NB4 (cell line): ENCODE results near the gene SYNE1.

ENCODE experiments used
- DNase-seq: peaks from one replicate; pipeline ENCODE4 v3.0.0; 2010; ENCODE audit warnings: low read depth
- H3K4me3 ChIP-seq: one replicate; pipeline ENCODE4 v1.5.1; 2011; ENCODE audit warnings: mild to moderate bottlenecking, low read depth, low read length, moderate library complexity
- CTCF ChIP-seq: IDR thresholded peaks from one replicate; pipeline ENCODE4 v1.5.1; 2012; ENCODE audit warnings: low read depth, low read length
- MAX ChIP-seq: IDR thresholded peaks from 2 replicates; pipeline ENCODE4 v1.6.1; 2011; ENCODE audit warnings: low read depth, low read length
- MYC ChIP-seq: IDR thresholded peaks from 2 replicates; pipeline ENCODE4 v1.6.1; 2011; ENCODE audit warnings: low read depth, low read length
- POLR2A ChIP-seq: IDR thresholded peaks from 2 replicates; pipeline ENCODE4 v1.6.1; 2011; ENCODE audit warnings: mild to moderate bottlenecking; ENCODE audit not compliant: insufficient read length; ENCODE audit errors: extremely low read depth

SYNE1 gene

GRCh38 chr6:152167641-152168603 lies 469.2 kb downstream of the SYNE1 start:
- H3K4me3 ChIP-seq = no peak overlapping the region
- TF ChIP-seq MYC (no peak), POLR2A (no peak), MAX (no peak), CTCF (no peak)
- DNase-seq = no peak

- TF ChIP-seq CTCF (no peak), POLR2A (no peak), MYC (no peak), MAX (no peak)
- DNase-seq = no peak
- no peak overlapping the region for H3K4me3 ChIP-seq
Measured at GRCh38 chr6:152166897-152167296, 470.3 kb downstream of the SYNE1 start.

GRCh38 chr6:152166497-152166896 lies 470.7 kb downstream of the SYNE1 start:
- TF ChIP-seq CTCF (no peak), MAX (no peak), POLR2A (no peak), MYC (no peak)
- no peak overlapping the region for H3K4me3 ChIP-seq
- DNase-seq = no peak

DNA sequence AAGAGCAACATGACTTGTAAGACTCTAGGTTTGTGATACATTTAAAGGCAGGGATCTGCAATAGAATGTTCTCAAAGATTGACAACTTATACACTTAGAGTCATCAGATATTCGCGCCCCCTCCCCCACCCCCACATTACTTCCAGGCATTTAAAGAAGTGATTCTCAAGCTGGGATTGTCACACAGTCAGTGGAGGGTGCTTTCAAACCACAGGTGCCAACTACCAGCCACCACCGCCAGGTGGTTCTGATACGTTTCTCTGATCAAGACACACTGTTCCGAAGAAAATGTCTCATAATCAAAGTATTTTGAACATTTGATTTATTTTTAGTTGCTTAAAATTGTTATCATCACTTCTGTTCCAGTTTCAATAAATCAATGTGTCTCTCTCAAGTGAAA lies 472.2 kb downstream of the SYNE1 start:
- no peak for DNase-seq
- H3K4me3 ChIP-seq = no peak overlapping the region
- TF ChIP-seq CTCF (no peak), POLR2A (no peak)

DNA sequence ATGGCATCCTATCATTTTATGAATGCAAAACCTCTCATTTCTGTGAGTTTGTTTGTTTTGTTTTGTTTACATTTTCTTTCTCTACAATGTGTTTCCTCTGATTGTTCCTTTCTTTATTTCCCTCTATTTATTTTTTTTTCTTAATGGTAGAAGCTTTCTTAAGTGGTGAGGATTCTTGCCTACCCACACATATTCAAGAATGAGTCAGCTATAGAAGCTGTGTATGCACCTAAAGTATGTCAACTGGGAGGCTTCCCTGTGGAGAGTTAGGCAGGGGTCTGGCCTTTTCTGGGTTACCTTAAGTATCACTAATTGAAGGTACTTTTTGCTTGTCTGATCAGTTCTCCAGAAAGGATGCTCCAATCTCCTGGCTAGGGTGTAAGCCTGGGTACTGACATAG lies 475.7 kb downstream of the SYNE1 start:
- TF ChIP-seq MAX (no peak), POLR2A (no peak), MYC (no peak), CTCF (no peak)
- no peak overlapping the region for H3K4me3 ChIP-seq
- DNase-seq = no peak

DNA sequence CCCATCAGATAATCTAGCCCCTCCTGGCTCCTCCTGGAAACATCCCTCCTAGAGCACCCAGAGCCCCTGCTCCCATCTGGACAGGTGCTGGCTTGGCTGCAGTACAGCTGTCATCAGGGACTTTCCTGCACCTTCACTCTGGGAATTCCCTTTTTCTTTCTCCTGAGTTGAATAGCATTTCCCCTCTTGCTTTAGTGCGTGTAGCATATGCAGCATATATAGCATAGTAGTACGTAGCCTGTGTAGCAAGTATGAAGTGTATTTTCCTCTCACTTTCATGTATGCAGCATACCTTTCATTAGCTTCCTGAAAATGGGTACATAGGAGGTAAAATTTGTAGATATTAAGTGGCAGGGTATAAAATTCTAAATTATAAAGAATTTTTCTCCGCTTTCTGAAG lies 476.8 kb downstream of the SYNE1 start:
- TF ChIP-seq POLR2A = no peak
- no peak for TF ChIP-seq MAX
- no peak for TF ChIP-seq CTCF
- no peak for TF ChIP-seq MYC
- no peak for DNase-seq
- no peak overlapping the region for H3K4me3 ChIP-seq
